GM23338 (cell line): ENCODE measurements around the gene MTURN. TPM values are rescaled to one million over a fixed set of nuclear protein-coding genes. Genes with fewer than 3 reads are reported as not detected.

Experiments
- ATAC-seq: fragments of 200-7000 bp; cut with Tn5 transposase; 3 replicates; pipeline ENCODE4 v1.9.1; 2020
- DNase-seq: peaks from one replicate; pipeline ENCODE4 v3.0.0-alpha.2; 2015; ENCODE audit warnings: low spot score
- H2AFZ ChIP-seq: fragments of 200-600 bp; sonication (generic); 2 replicates; pipeline ENCODE4 v1.8.0; 2016; ENCODE audit warnings: antibody characterized with exemption, mild to moderate bottlenecking, moderate library complexity
- H3F3A ChIP-seq: fragments of 200-600 bp; sonication (generic); replicated peaks from 2 replicates; pipeline ENCODE4 v1.8.0; 2017; ENCODE audit warnings: antibody characterized with exemption, mixed run types, low read depth
- H3K27ac ChIP-seq: fragments of 200-600 bp; sonication (generic); 2 replicates; pipeline ENCODE4 v1.6.1; 2016; ENCODE audit warnings: low read depth
- H3K27me3 ChIP-seq: fragments of 200-600 bp; sonication (generic); 2 replicates; pipeline ENCODE4 v1.8.0; 2016; ENCODE audit warnings: mild to moderate bottlenecking, mixed run types, moderate library complexity; ENCODE audit not compliant: insufficient read depth
- H3K36me3 ChIP-seq: fragments of 200-600 bp; sonication (generic); 2 replicates; pipeline ENCODE4 v1.8.0; 2016; ENCODE audit warnings: mild to moderate bottlenecking; ENCODE audit not compliant: insufficient read depth
- H3K4me1 ChIP-seq: fragments of 200-600 bp; sonication (generic); 2 replicates; pipeline ENCODE4 v1.8.0; 2016; ENCODE audit warnings: mild to moderate bottlenecking, moderate library complexity; ENCODE audit not compliant: insufficient read depth
- H3K4me2 ChIP-seq: fragments of 200-600 bp; sonication (generic); 2 replicates; pipeline ENCODE4 v1.7.1; 2017; ENCODE audit warnings: mixed run types
- H3K4me3 ChIP-seq: fragments of 200-600 bp; sonication (generic); 2 replicates; pipeline ENCODE4 v1.6.1; 2016; ENCODE audit warnings: mixed run types
- H3K79me2 ChIP-seq: fragments of 200-600 bp; sonication (generic); replicated peaks from 2 replicates; pipeline ENCODE4 v1.8.0; 2017; ENCODE audit warnings: mild to moderate bottlenecking; ENCODE audit not compliant: insufficient read depth
- H3K9me2 ChIP-seq: fragments of 200-600 bp; sonication (generic); 2 replicates; pipeline ENCODE4 v1.8.0; 2017; ENCODE audit not compliant: insufficient read depth
- H4K20me1 ChIP-seq: fragments of 200-600 bp; sonication (generic); replicated peaks from 2 replicates; pipeline ENCODE4 v1.8.0; 2017; ENCODE audit warnings: mild to moderate bottlenecking; ENCODE audit not compliant: insufficient read depth
- H3K27ac Mint-ChIP-seq: 2 replicates; pipeline ENCODE4 v1.8.0; 2020; ENCODE audit warnings: inconsistent platforms, mild to moderate bottlenecking, moderate library complexity, mixed read lengths
- H3K27me3 Mint-ChIP-seq: 3 replicates; pipeline ENCODE4 v1.8.0; 2022; ENCODE audit warnings: low read depth, mild to moderate bottlenecking, moderate library complexity, mixed read lengths, inconsistent platforms; ENCODE audit not compliant: insufficient read depth, poor library complexity
- H3K36me3 Mint-ChIP-seq: 3 replicates; pipeline ENCODE4 v1.8.0; 2021; ENCODE audit warnings: low read depth, mild to moderate bottlenecking, inconsistent platforms, moderate library complexity, mixed read lengths
- H3K4me1 Mint-ChIP-seq: 3 replicates; pipeline ENCODE4 v1.8.0; 2020; ENCODE audit warnings: mild to moderate bottlenecking, inconsistent platforms, mixed read lengths
- H3K4me3 Mint-ChIP-seq: 3 replicates; pipeline ENCODE4 v1.8.0; 2021; ENCODE audit warnings: moderate library complexity, mild to moderate bottlenecking, inconsistent platforms, mixed read lengths
- H3K9me3 Mint-ChIP-seq: 3 replicates; pipeline ENCODE4 v1.8.0; 2020; ENCODE audit warnings: moderate library complexity, mild to moderate bottlenecking, inconsistent platforms, mixed read lengths
- CREB1 ChIP-seq: fragments of 250-450 bp; sonication (Bioruptor Pico); IDR thresholded peaks from 2 replicates; pipeline ENCODE4 v1.5.0; 2020; ENCODE audit warnings: low read depth, mild to moderate bottlenecking, moderate library complexity
- EZH2 ChIP-seq: fragments of 200-600 bp; sonication (generic); IDR thresholded peaks from one replicate; pipeline ENCODE4 v1.8.0; 2017; ENCODE audit warnings: antibody characterized with exemption, mild to moderate bottlenecking, low read depth; ENCODE audit not compliant: unreplicated experiment
- JUNB ChIP-seq: IDR thresholded peaks from one replicate; pipeline ENCODE4 v1.6.1; 2016; ENCODE audit warnings: antibody characterized with exemption; ENCODE audit not compliant: unreplicated experiment
- REST ChIP-seq: IDR thresholded peaks from one replicate; pipeline ENCODE4 v1.6.1; 2018; ENCODE audit warnings: antibody characterized with exemption; ENCODE audit not compliant: unreplicated experiment
- ZNF331 ChIP-seq: fragments of 250-450 bp; sonication (Bioruptor Pico); IDR thresholded peaks from 2 replicates; pipeline ENCODE4 v1.5.0; 2020; ENCODE audit warnings: low read depth, mild to moderate bottlenecking, moderate library complexity
- ZNF462 ChIP-seq: fragments of 250-450 bp; sonication (Bioruptor Pico); IDR thresholded peaks from 2 replicates; pipeline ENCODE4 v1.5.0; 2020; ENCODE audit warnings: mild to moderate bottlenecking, moderate library complexity
- polyA plus RNA-seq: library from polyadenylated mRNA; unstranded; fragments of >200 nt; fragmentation: Nextera tagmentation; extraction: Ambion mirVana; gene quantifications from 2 replicates; pipeline ENCODE4 v1.2.1, GENCODE V29; 2016
- total RNA-seq: library from RNA; depleted of rRNA; stranded (reverse); fragments of >200 nt; shearing (Covaris generic); gene quantifications from 2 replicates; pipeline ENCODE4 v1.2.3, GENCODE V29; 2014

Gene MTURN
- total and polyA plus RNA-seq, 2 experiments from 2014 or later, result 3.1 to 8.7 TPM

- H3K27me3 Mint-ChIP-seq, result peaks cover 9% of the 10 kb centered on the region
- H3K4me3 ChIP-seq, result no peak overlapping the region
Measured at GRCh38 chr7:30175180-30175579, 40.4 kb downstream of the MTURN start.

GRCh38 chr7:30175636-30176147 lies 40.9 kb downstream of the MTURN start:
- ATAC-seq, result no peak
- no peak for TF ChIP-seq EZH2

More at GRCh38 chr7:30175180-30175579, 40.4 kb downstream of the MTURN start:
- Mint-ChIP-seq H3K4me1 (peaks cover 15% of the 10 kb centered on the region), H3K4me3 (no peak overlapping the region), H3K27ac (no peak overlapping the region), H3K9me3 (no peaks in the 10 kb centered on the region), H3K36me3 (no peaks in the 10 kb centered on the region)
- no peaks in the 10 kb centered on the region for H3F3A ChIP-seq
- no peaks in the 10 kb centered on the region for H3K27me3 ChIP-seq
- H2AFZ ChIP-seq, result no peak overlapping the region
- ATAC-seq (no peak), DNase-seq (no peak)
- no peaks in the 10 kb centered on the region for H3K79me2 ChIP-seq
- H3K9me2 ChIP-seq, result 0 out of 2 replicates have a peak, but pooled peaks cover 4% of the 10 kb centered on the region
- TF ChIP-seq ZNF331 (CRISPR knock-in tag) (no peak), REST (no peak)
- H3K4me1 ChIP-seq, result no peaks in the 10 kb centered on the region
- H4K20me1 ChIP-seq, result no peaks in the 10 kb centered on the region
- no peak overlapping the region for H3K4me2 ChIP-seq
- no peak overlapping the region for H3K27ac ChIP-seq
- no peaks in the 10 kb centered on the region for H3K36me3 ChIP-seq

GRCh38 chr7:30176463-30177109 lies 41.8 kb downstream of the MTURN start:
- Histone ChIP-seq H3K4me1 (no peaks in the 10 kb centered on the region), H3K27ac (no peak overlapping the region), H2AFZ (no peak overlapping the region), H3K4me3 (no peak overlapping the region), H3K27me3 (no peaks in the 10 kb centered on the region), H3K9me2 (no peaks in the 10 kb centered on the region), H4K20me1 (no peaks in the 10 kb centered on the region), H3K79me2 (no peaks in the 10 kb centered on the region), H3K4me2 (no peak overlapping the region), H3F3A (no peaks in the 10 kb centered on the region), H3K36me3 (no peaks in the 10 kb centered on the region)
- DNase-seq (no peak), ATAC-seq (no peak)
- Mint-ChIP-seq H3K27ac (no peak overlapping the region), H3K4me1 (peaks cover 10% of the 10 kb centered on the region), H3K36me3 (no peaks in the 10 kb centered on the region), H3K9me3 (no peaks in the 10 kb centered on the region), H3K27me3 (peaks cover 6% of the 10 kb centered on the region), H3K4me3 (no peak overlapping the region)
- TF ChIP-seq ZNF462 (CRISPR knock-in tag) (no peak), JUNB (no peak), CREB1 (no peak)

More at GRCh38 chr7:30175636-30176147, 40.9 kb downstream of the MTURN start:
- Histone ChIP-seq H3K4me1 (no peaks in the 10 kb centered on the region), H4K20me1 (no peaks in the 10 kb centered on the region), H3K4me3 (no peak overlapping the region), H3K27me3 (no peaks in the 10 kb centered on the region), H3K27ac (no peak overlapping the region), H3K36me3 (no peaks in the 10 kb centered on the region), H3K4me2 (no peak overlapping the region), H3K79me2 (no peaks in the 10 kb centered on the region), H3K9me2 (0 out of 2 replicates have a peak, but pooled peaks cover 4% of the 10 kb centered on the region), H3F3A (no peaks in the 10 kb centered on the region), H2AFZ (no peak overlapping the region)
- peaks cover 11% of the 10 kb centered on the region for H3K4me1 Mint-ChIP-seq
- H3K27me3 Mint-ChIP-seq, result peaks cover 9% of the 10 kb centered on the region
- H3K27ac Mint-ChIP-seq, result no peak overlapping the region
- DNase-seq, result no peak
- H3K9me3 Mint-ChIP-seq, result no peaks in the 10 kb centered on the region
- H3K4me3 Mint-ChIP-seq, result no peak overlapping the region
- H3K36me3 Mint-ChIP-seq, result no peaks in the 10 kb centered on the region
